HG03280 (cell line): Measurements from ENCODE around the gene NEMP1.
"Not testable (repeated sequence)": the region's sequence is repeated elsewhere in the genome, so short reads cannot be mapped to it uniquely, and the experiment has no call there.

Source experiments
- ATAC-seq: cut with Tn5 transposase; IDR thresholded peaks from one replicate; pipeline ENCODE4 v1.9.1; 2021; ENCODE audit warnings: mild to moderate bottlenecking, moderate library complexity; ENCODE audit not compliant: unreplicated experiment

Gene NEMP1

GRCh38 chr12:57057067-57057751, 21.4 kb downstream of the NEMP1 start:
- no peak for ATAC-seq

GRCh38 chr12:57055824-57056223, 22.8 kb downstream of the NEMP1 start:
- no peak for ATAC-seq

- ATAC-seq, result not testable (repeated sequence)
These were observed 24.7 kb downstream of the NEMP1 start for GRCh38 chr12:57053901-57054300.

GRCh38 chr12:57053146-57053545, 25.4 kb downstream of the NEMP1 start:
- not testable (repeated sequence) for ATAC-seq

GRCh38 chr12:57051011-57051410, 27.6 kb downstream of the NEMP1 start:
- ATAC-seq, result no peak

- no peak for ATAC-seq
These were observed 28.7 kb downstream of the NEMP1 start, which contains the start of gene MYO1A for GRCh38 chr12:57049890-57050289. Gene MYO1A (minus strand): TSS chr12:57050129. CDS start chr12:57048323, 1,806 bp downstream.

GRCh38 chr12:57049119-57049446, 29.5 kb downstream of the NEMP1 start:
- ATAC-seq, result no peak

GRCh38 chr12:57048423-57049118, 30.0 kb downstream of the NEMP1 start:
- no peak for ATAC-seq

GRCh38 chr12:57047981-57048380, 30.6 kb downstream of the NEMP1 start:
- ATAC-seq, result no peak

GRCh38 chr12:57046947-57047890, 31.4 kb downstream of the NEMP1 start:
- no peak for ATAC-seq

- ATAC-seq, result no peak
These were observed 32.4 kb downstream of the NEMP1 start for GRCh38 chr12:57046086-57046791.

- no peak for ATAC-seq
These were observed 33.7 kb downstream of the NEMP1 start for GRCh38 chr12:57044889-57045288.

GRCh38 chr12:57044468-57044867, 34.1 kb downstream of the NEMP1 start:
- no peak for ATAC-seq

GRCh38 chr12:57042695-57043094, 35.9 kb downstream of the NEMP1 start:
- ATAC-seq, result no peak

- no peak for ATAC-seq
These were observed 37.8 kb downstream of the NEMP1 start for GRCh38 chr12:57040750-57041149.

GRCh38 chr12:57040211-57040610, 38.4 kb downstream of the NEMP1 start:
- no peak for ATAC-seq

GRCh38 chr12:57039016-57039798, 39.4 kb downstream of the NEMP1 start:
- ATAC-seq, result no peak

- no peak for ATAC-seq
These were observed 41.3 kb downstream of the NEMP1 start for GRCh38 chr12:57037264-57037663.

GRCh38 chr12:57033431-57033830, 45.2 kb downstream of the NEMP1 start:
- ATAC-seq, result no peak

GRCh38 chr12:57031789-57032188, 46.8 kb downstream of the NEMP1 start:
- no peak for ATAC-seq
